ENCODE data around the gene FGD5.
"Not testable (repeated sequence)": the region's sequence is repeated elsewhere in the genome, so short reads cannot be mapped to it uniquely, and the experiment has no call there.

Gene FGD5

DNA sequence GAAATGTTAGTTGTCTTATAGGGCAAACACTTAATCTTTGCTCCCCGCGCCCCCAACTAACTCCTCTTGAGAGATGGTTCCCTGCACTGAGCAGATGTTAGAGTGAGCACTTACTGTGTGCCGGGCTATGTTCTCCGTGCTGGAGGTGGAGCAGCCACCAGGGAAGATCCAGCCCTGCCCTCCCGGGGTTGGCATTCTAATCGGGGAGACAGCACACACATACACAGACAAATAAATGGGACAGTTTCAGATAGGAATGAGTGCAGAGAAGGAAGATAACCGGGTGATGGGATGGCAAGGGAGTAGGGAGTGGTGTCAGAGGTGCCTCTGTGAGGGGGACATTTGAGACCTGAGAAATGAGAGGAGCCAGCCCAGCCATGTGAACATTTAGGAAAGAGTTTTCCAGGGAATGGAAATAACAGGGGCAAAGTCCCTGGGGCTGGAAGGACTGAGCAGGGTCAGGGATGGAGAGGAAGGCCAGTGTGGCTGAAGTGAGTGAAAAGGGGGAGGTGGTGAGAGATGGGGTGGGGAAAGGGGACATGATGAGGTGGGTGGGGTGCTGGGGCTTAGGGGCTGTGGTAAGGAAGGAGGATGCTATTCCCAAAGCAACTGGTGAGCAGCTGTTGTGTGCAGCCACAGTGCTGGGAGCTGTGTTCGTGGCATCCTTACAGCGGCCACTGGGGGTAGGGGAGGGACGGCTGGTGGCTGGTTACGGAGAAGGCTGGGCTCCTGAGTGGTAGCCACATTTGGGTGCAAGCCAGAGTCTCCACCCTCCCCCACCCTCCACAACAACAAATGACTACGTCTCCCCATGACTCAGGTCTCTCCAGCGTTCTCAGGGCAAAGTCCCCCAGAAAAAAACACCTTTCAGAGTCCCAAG lies 15.4 kb upstream of the FGD5 start:
- in situ Hi-C loops (cut with HindIII; ENCODE audit: low sequenced_read_pairs), result no loop called here

DNA sequence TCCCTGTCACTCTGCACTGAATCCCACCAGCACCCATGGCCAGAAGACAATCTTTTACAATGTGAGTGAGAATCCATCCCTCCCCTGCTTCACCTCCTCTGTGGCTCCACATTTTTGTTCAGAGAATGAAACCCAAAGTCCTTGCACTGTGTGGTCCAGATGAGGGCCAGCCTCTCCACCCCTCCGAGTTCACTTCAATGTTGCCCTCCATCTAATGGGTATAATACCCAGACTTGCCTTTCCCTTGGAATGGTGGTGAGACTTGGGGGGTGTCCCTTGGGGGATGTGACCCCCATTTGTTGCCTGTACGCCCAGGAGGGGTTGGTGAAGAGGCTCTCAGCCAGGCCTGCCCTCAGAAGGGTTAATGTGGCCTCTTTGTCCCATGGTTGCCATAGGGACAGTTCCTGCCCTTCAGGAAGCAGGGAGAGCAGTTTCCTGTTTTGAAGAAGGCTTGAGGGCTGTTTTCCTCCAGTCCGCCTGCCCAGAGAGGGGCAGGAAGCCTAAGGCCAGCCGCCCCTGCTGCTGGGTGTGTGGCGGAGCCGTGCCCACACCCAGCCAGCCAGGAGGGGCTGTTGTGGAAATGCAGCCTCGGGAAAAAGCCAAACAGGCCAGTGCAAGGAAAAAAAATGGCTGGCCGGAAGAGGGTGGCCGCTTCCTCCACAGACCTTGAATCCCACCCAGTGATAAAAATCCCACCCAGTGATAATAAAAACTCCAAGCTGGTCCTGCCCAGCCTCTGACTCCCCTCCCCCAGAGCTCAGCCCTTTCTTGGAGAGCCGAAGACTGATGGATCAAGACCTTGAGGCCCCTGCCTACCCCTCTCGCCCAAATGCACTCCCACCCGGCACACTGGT lies 14.6 kb upstream of the FGD5 start:
- in situ Hi-C loops (cut with HindIII; ENCODE audit: low sequenced_read_pairs), result no loop called here

DNA sequence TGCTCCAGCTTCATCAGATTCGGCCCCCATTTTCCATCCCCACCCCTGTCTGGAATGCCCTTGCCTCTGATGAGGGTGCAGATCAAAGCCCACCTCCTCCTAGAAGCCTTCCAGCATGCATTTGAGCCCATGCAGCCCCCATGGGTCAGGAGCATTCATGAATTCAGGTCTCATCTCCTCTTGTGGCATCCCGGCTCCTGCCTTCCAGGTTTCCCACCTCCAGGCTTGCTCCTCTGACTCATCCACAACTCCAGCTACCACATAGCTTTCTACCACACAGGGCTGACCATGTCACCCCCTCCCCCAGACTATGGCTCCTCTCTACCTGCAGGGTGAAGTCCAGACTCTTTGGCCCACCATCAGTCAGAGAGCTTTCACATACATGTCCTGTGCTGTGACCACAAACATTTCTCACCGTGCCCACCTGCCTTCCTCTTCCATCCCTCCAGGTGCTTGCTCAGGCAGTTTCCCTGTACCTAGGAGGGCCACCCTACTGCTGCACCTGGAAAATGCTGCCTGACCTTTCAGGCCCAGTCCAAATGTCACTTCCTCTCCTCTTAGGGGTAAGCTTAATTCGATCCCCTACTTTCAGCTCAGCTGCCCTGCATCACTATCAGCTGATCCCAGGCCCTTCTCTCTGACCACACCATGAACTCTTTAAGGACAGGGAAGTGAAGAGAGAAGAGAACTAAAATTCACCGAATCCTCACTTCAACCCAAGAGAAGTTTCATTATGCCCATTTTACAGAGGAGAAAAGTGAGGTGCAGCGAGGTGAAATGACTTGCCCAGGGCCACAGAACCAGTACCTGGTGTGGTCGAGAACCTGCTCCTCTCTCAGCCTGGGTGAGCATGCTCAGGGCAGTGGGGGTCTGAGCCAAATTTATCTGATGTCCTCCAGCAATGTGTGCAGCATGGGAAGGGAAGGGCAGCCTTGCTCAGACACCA lies 13.7 kb upstream of the FGD5 start:
- in situ Hi-C loops (cut with HindIII; ENCODE audit: low sequenced_read_pairs), result no loop called here

DNA sequence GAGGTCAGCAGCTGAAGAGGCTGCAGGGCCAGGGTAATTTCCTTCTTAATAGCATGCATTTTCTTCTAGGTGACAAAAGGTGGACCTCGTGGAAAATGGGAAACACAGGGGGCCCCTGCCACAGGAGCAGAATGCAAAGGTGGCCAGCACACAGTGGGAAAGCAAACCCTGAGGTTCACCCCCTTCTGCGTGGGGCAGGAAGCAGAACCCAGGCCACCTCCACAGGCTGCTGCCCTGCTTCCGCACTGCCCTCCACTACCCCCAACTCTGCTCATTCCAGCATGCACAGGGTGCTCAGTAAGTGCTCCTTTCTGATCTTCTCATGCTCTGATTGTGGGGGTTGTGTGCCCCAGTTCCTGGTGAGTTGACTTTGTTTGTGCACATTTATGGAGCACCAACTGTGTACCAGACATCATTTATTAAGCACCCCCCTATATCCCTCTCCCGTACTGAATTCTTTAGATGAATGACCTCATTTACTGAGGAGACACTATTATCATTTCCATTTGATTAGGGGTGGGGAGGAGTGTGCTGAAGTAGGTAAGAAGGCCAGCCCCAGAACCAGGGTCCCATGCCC lies 12.7 kb upstream of the FGD5 start:
- in situ Hi-C loops (cut with HindIII; ENCODE audit: low sequenced_read_pairs), result no loop called here

DNA sequence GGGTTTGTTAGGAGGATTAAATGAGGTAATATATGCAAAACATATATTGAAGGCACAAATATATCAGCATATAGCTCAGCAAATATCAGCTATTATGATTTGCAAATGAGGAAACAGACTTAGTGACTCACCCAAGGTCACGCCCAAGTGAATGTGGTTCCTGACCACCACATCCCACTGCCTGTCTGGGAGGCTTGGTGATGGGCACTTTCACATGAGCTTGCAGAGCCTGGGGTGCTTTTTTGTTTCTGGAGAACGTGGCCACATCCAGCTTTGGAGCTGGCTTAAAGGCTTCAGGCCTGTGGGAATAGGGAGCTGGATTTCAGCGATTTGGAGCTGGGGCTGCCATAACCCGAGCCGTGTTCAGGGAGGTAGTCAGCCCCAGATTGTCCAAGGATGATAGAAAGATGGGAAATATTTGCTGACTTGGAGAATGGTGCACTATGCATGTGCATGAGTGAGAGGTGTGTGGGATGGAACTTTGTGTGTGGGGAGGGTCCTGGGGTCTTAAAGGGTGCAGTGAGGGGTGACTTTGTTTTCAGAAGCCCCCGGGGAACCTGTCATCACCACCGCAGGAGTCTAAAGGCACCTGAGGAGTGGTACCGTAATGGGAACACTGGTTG lies 12.0 kb upstream of the FGD5 start:
- in situ Hi-C loops (cut with HindIII; ENCODE audit: low sequenced_read_pairs), result no loop called here

DNA sequence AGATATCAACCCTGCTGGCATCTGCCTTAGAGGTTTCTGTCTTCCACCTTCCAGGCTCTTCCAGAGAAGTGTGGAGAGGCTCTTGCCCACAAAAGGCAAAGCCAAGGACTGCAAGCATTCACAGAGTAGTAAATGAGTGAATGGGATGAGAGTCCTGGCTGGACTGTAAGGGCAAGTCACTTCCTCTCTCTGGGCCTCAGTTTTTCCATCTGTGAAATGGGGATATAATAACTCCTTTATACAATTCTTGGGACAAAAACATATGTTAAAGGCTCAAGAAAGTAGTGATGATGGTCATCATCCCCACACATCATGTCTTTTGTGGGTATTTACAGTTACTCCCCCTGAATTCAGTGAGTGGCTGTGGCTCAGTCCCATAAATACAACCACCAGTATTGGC lies 10.7 kb upstream of the FGD5 start:
- in situ Hi-C loops (cut with HindIII; ENCODE audit: low sequenced_read_pairs), result no loop called here

DNA sequence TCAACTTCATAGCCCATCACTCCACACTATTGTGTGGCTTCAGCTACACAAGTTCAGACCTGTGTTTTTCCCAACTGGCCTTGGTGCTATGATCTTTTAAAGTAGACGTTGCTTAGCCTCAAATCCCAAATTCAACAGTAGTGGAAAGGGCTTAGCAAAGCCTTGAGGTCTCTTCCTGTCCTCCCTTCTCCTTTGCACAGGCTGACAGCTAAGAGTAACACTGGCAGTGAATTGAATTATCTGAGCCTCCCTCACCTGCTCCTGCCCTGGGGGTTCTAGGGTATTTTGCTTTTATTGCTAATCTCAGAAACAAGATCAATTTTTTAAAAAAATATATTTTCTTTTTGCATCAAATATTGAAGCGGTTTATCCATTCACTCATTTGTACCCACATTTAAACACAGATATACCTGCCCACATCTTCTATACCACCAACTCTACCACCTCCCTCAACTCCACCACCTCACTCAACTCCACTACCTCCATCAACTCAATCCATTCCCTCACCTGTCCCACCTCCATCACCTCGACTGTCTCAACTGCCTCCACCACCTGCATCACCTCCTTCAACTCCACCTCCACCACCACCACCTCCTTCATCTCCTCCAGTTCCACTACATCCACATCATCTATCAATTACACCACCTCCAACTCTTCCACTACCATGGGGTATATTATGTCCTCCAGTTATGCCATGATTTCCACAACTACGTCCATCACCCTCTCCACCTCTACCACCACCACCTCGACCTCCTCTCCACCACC lies 10.1 kb upstream of the FGD5 start:
- in situ Hi-C loops (cut with HindIII; ENCODE audit: low sequenced_read_pairs), result no loop called here

DNA sequence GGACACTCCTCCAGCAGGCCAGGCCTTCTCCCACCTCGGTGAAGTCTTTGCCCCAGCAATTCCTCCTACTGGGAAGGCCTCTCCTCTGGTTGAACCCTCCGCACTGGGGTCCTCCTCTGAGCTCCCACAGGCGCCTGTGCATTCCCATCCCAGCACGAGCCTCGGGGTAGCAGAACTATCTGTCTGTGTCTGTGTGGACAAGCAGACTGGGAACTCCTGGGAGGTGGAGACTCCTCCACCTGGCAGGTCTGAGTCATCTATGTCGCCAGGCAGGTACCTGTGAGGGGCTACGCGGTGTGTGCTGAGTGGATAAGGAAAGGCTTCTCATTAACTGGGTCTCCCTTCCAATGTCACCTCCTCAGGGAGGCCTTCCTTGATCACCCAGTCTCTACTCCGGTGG lies 9.2 kb upstream of the FGD5 start:
- in situ Hi-C loops (cut with HindIII; ENCODE audit: low sequenced_read_pairs), result not testable (repeated sequence)

DNA sequence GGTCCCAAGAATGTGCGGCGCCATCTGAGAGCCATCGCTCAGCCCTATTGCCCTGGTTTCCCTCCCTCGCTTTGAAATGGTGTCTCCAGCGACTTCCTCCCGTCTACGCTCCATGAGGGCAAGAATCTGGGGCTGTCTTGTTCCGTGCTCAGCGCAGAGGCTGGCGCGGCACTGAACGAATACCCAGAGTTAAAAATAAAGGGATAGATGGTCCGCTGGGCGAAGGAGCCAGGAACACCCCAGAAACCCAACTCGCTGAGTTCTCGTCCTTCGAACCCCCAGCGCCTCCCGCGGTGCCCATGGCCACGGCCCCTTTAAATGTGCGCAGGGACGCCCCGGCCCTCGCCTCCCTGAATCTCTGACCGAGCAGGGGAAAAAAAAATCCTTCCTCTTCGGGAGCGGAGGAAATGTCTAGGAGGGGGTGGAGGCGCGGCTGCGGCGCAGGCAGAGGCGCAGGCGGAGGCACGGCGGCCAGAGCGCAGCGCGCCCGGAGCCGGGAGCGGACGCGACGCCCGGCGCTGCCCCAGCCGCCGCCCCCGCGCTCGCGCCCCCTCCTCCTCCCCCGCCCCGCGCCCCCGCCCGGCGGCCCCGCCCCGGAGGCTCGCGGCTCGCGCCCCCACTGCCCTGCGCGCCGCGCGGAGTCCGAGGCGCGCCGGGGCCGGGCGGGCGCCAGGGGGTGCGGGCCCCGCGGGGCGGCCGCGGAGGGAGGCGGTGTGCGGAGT lies 8.5 kb upstream of the FGD5 start:
- in situ Hi-C loops (cut with HindIII; ENCODE audit: low sequenced_read_pairs), result no loop called here

DNA sequence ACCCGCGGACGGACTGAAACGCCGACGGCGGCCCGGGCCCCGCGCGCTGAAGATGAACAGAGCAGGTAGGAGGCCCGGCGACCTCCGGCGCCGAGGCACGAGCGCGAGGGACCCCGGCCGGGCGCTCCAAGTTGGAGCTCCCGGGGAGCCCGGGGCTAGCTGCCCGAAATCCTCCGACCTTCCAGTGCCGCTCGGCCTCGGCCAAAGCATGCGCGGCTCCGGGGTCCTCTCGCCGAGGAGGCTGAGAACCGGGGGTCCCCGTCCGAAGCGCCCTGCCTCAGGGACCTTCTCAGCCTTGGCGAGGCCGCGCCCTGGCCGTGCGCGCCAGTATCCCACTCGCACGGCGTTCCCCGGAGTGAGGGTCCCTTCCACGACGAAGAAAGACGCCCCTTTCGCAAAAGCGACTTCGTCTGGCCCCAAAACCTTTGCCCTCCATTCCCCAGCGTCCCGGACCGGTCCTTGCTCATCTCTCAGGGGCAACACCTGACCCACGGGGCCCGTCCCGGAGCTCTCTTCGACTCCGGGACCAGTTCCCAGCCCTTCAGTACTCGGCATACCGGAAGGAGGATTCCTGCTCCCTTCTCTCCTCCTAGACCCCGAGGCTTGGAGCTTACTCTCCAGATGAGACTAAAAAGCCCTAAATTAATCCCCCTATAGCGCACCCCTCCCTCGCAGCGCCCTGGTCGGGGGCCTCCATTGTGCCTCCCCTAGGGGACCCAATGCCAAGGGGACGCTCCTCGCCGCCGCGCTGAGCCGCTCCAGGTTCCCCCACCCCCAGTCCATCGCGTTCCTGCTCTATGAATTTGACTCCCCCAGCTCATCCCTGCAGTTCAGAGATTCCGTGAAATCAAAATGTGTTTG lies 7.7 kb upstream of the FGD5 start:
- in situ Hi-C loops (cut with HindIII; ENCODE audit: low sequenced_read_pairs), result no loop called here

DNA sequence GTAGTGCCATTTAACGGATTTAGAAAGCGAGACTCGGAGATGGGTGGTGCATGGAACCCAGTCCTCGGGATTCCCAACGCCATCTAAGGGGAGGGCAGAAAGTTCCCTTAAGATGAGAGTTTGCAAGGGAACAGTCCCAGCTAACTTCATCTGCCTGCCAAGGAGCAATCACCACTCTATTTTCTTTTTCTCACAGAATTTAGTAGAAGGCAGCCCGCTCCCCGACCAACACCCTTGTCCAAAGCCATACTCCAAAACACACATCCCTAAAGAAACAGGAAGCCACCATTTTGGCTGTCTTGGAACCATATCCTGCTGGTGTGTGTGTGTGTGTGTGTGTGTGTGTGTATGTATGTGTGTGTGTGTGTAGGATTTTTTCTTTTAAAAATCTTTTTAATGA lies 7.1 kb upstream of the FGD5 start:
- in situ Hi-C loops (cut with HindIII; ENCODE audit: low sequenced_read_pairs), result no loop called here

DNA sequence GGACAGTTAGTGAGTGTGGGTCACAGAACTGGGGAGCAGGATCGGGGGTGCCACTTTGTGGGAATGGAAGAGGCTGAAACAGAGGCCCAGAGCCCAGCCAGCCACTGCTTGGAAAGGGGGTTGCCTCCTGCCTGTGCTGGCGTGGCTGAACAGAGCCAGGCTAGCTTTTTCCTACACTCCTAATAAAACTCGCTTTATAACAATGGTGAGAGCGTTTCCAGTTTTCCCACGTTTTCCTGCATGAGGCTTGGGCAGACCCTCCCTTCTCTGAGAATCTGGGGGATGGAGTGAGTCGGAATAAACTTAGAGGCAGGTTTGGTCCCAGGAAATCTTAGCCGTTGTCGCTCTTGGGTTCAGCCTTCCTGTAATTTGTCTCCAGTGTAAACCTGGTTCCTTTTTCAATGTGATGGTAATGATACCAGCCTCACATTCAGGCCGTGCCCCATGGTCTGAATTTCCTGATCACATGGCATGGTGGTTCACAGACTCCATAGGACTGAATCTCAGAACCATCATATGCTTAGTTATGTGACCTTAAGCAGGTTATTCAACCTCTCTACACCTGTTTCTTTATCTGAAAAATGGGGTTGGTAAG lies 6.5 kb upstream of the FGD5 start:
- in situ Hi-C loops (cut with HindIII; ENCODE audit: low sequenced_read_pairs), result no loop called here

DNA sequence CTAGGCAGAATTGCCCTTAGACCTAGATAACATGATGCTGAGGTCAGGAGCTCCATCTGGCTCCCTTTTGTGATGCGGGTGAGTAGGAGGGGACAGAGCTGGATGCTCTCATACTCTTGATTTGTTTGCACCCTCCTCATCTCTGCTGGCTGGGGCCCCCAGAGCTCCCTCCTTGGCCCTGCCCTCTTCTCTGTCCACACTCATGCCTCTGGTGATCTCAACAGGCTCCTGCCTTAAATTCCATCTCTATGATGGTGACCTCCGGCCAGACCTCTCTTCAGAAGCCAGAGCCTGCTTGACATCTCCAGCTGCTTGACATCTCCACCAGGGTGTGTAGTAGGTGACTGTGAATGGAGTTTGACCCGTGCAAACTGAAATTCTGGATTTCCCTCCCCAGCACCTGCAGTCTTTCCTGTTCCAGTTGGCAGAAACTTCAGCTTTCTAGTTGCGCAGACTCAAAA lies 4.3 kb upstream of the FGD5 start:
- in situ Hi-C loops (cut with HindIII; ENCODE audit: low sequenced_read_pairs), result no loop called here

DNA sequence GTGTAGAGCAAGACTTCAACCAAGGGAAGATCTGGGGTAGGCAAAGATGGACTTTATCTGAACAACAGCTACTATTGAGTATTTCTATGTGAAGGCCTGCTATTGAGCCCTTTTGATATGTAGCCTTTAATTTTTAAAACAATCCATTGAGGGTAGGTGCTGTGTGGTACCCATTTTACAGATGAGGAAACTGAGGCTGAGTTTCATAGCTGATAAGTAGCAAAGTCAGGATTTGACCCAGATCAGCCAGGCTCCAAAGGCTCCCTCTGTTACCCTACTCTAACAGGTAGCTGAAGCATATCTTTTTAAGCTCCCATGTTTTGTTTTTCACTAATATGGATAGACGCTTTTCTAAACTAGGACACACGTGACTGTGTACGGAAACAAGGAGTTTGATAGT lies 2.4 kb upstream of the FGD5 start:
- in situ Hi-C loops (cut with HindIII; ENCODE audit: low sequenced_read_pairs), result no loop called here

DNA sequence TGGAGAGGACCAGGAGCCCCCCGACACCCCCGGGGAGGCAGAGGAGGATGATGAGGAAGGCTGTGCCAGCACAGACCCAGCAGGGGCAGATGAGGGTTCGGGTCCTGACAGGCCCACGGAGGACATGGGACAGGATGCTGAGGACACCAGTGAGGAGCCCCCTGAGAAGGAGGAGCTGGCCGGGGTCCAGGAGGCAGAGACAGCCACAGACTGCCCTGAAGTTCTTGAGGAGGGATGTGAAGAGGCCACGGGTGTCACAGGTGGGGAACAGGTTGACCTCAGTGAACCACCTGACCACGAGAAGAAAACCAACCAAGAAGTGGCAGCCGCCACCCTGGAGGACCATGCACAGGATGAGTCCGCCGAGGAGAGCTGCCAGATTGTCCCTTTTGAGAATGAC lies 909 bp downstream of the FGD5 start:
- in situ Hi-C loops (cut with HindIII; ENCODE audit: low sequenced_read_pairs), result loop anchor here (5.0 to 10.0 kb wide), 4 partner anchors 45 to 235 kb away; no protein-coding TSS in a partner anchor

DNA sequence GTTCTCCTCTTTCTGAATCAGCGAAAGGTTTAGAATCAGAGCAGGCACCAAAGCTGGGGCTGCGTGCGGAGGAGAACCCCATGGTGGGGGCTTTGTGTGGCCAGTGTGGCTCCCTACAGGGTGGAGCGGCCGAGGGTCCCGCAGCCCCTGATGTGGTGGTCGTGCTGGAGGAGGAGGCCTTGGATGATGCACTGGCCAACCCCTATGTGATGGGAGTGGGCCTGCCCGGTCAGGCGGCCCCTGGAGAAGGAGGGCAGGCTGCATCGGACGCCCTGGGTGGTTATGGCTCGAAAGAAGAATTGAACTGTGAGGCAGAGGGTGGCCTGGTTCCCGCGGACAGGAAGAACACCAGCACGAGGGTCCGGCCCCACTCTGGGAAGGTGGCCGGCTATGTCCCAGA lies 1.4 kb downstream of the FGD5 start:
- in situ Hi-C loops (cut with HindIII; ENCODE audit: low sequenced_read_pairs), result loop anchor here (5.0 to 10.0 kb wide), 4 partner anchors 45 to 235 kb away; no protein-coding TSS in a partner anchor

DNA sequence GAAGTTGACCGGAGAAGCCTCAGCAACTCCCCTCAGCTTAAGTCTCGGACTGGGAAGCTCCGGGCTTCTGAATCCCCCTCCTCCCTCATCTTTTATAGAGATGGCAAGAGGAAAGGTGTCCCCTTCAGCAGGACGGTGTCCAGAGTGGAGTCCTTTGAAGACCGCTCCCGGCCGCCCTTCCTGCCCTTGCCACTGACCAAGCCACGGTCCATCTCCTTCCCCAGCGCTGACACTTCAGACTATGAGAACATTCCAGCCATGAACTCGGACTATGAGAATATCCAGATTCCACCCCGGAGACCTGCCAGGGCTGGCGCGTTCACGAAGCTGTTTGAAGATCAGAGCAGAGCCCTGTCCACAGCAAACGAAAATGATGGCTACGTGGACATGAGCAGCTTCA lies 2.4 kb downstream of the FGD5 start:
- in situ Hi-C loops (cut with HindIII; ENCODE audit: low sequenced_read_pairs), result loop anchor here (5.0 to 10.0 kb wide), 4 partner anchors 46 to 236 kb away; no protein-coding TSS in a partner anchor
